ENCODE results near the gene ASB7.

DNA sequence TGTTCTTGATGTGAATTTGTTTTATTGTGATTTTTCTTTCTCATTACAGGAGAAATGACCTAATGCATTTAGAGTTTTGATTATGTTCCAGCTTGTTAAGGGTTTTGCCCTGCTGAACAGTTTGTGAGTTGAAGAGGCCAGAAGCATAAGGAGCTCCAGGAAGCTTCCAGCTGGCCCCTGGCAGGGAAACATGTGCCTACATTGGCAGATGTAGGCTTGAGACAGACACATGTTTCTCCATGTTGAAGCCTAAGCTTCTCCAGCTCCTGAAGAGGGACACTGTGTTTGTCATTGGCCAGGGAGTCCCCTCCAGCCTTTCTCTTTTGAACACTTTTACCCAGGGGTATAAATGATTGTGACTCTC lies 88.4 kb downstream of the ASB7 start:
- TF ChIP-seq, protein P1, sequence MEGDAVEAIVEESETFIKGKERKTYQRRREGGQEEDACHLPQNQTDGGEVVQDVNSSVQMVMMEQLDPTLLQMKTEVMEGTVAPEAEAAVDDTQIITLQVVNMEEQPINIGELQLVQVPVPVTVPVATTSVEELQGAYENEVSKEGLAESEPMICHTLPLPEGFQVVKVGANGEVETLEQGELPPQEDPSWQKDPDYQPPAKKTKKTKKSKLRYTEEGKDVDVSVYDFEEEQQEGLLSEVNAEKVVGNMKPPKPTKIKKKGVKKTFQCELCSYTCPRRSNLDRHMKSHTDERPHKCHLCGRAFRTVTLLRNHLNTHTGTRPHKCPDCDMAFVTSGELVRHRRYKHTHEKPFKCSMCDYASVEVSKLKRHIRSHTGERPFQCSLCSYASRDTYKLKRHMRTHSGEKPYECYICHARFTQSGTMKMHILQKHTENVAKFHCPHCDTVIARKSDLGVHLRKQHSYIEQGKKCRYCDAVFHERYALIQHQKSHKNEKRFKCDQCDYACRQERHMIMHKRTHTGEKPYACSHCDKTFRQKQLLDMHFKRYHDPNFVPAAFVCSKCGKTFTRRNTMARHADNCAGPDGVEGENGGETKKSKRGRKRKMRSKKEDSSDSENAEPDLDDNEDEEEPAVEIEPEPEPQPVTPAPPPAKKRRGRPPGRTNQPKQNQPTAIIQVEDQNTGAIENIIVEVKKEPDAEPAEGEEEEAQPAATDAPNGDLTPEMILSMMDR (IDR thresholded peaks at IDR 0.05; ENCODE audit: poor library complexity, severe bottlenecking), result no peak
- TF ChIP-seq EP300 (conservative IDR thresholded peaks at IDR 0.05; ENCODE audit: poor library complexity, severe bottlenecking) (no peak), TAF1 (IDR thresholded peaks at IDR 0.05; ENCODE audit: low read depth) (no peak), RAD21 (conservative IDR thresholded peaks at IDR 0.05) (no peak), POLR2AphosphoS5 (IDR thresholded peaks at IDR 0.05) (no peak), EZH2 (IDR thresholded peaks at IDR 0.05; ENCODE audit: borderline replicate concordance, insufficient read depth, low read length, poor library complexity, severe bottlenecking) (no peak), SMC3 (conservative IDR thresholded peaks at IDR 0.05; ENCODE audit: poor library complexity) (no peak)
- TF ChIP-seq, protein P2, sequence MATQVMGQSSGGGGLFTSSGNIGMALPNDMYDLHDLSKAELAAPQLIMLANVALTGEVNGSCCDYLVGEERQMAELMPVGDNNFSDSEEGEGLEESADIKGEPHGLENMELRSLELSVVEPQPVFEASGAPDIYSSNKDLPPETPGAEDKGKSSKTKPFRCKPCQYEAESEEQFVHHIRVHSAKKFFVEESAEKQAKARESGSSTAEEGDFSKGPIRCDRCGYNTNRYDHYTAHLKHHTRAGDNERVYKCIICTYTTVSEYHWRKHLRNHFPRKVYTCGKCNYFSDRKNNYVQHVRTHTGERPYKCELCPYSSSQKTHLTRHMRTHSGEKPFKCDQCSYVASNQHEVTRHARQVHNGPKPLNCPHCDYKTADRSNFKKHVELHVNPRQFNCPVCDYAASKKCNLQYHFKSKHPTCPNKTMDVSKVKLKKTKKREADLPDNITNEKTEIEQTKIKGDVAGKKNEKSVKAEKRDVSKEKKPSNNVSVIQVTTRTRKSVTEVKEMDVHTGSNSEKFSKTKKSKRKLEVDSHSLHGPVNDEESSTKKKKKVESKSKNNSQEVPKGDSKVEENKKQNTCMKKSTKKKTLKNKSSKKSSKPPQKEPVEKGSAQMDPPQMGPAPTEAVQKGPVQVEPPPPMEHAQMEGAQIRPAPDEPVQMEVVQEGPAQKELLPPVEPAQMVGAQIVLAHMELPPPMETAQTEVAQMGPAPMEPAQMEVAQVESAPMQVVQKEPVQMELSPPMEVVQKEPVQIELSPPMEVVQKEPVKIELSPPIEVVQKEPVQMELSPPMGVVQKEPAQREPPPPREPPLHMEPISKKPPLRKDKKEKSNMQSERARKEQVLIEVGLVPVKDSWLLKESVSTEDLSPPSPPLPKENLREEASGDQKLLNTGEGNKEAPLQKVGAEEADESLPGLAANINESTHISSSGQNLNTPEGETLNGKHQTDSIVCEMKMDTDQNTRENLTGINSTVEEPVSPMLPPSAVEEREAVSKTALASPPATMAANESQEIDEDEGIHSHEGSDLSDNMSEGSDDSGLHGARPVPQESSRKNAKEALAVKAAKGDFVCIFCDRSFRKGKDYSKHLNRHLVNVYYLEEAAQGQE (IDR thresholded peaks at IDR 0.05; ENCODE audit: borderline replicate concordance), result no peak

Data from neural cell (in vitro differentiated cells).